ENCODE results near the gene GPC6. TPM values are rescaled to one million over a fixed set of nuclear protein-coding genes. Genes with fewer than 3 reads are reported as not detected.

GPC6 gene
- total RNA-seq, 2 donors from 2014 or later: 3.4 to 5.3 TPM

- intact Hi-C loops (cut with DNase I): no loop called here
- WGBS: 91% methylated on average over 3 of the region's 3 CpGs
- H3K4me3 ChIP-seq: no peak overlapping the region
Observed at GRCh38 chr13:93818345-93818744, 591.7 kb downstream of the GPC6 start.

GRCh38 chr13:93819331-93819890, 592.8 kb downstream of the GPC6 start:
- Histone ChIP-seq H3K4me3 (no peak overlapping the region), H3K27ac (no peak overlapping the region), H3K36me3 (no peaks in the 10 kb centered on the region), H3K9me3 (no peaks in the 10 kb centered on the region), H3K27me3 (replicated peaks; ENCODE audit: insufficient read depth) (no peaks in the 10 kb centered on the region), H3K4me1 (replicated peaks) (no peaks in the 10 kb centered on the region)
- no peak for DNase-seq (ENCODE audit: low spot score)
- intact Hi-C loops (cut with DNase I): no loop called here
- TF ChIP-seq POLR2AphosphoS5 (IDR thresholded peaks at IDR 0.05): no peak
- no peak for TF ChIP-seq CTCF (IDR thresholded peaks at IDR 0.05)
- TF ChIP-seq POLR2A (IDR thresholded peaks at IDR 0.05): no peak
- WGBS: 91% methylated on average over 3 of the region's 3 CpGs

More at GRCh38 chr13:93818345-93818744, 591.7 kb downstream of the GPC6 start:
- Histone ChIP-seq H3K9me3 (no peaks in the 10 kb centered on the region), H3K27me3 (replicated peaks; ENCODE audit: insufficient read depth) (no peaks in the 10 kb centered on the region), H3K4me1 (replicated peaks) (no peaks in the 10 kb centered on the region), H3K36me3 (no peaks in the 10 kb centered on the region), H3K27ac (no peak overlapping the region)
- no peak for TF ChIP-seq POLR2AphosphoS5 (IDR thresholded peaks at IDR 0.05)
- TF ChIP-seq CTCF (IDR thresholded peaks at IDR 0.05): no peak
- no peak for TF ChIP-seq POLR2A (IDR thresholded peaks at IDR 0.05)
- DNase-seq (ENCODE audit: low spot score): no peak

- H3K9me3 ChIP-seq: no peaks in the 10 kb centered on the region
- H3K27me3 ChIP-seq (replicated peaks; ENCODE audit: insufficient read depth): no peaks in the 10 kb centered on the region
- H3K27ac ChIP-seq: no peak overlapping the region
- intact Hi-C loops (cut with DNase I): no loop called here
- H3K36me3 ChIP-seq: no peaks in the 10 kb centered on the region
- no peaks in the 10 kb centered on the region for H3K4me1 ChIP-seq (replicated peaks)
- no peak overlapping the region for H3K4me3 ChIP-seq
- TF ChIP-seq CTCF (IDR thresholded peaks at IDR 0.05) (no peak), POLR2A (IDR thresholded peaks at IDR 0.05) (no peak), POLR2AphosphoS5 (IDR thresholded peaks at IDR 0.05) (no peak)
- no peak for DNase-seq (ENCODE audit: low spot score)
- 94% methylated on average over 3 of the region's 3 CpGs for WGBS
Observed at GRCh38 chr13:93824286-93824685, 597.7 kb downstream of the GPC6 start.

- TF ChIP-seq POLR2AphosphoS5 (IDR thresholded peaks at IDR 0.05) (no peak), CTCF (IDR thresholded peaks at IDR 0.05) (no peak), POLR2A (IDR thresholded peaks at IDR 0.05) (no peak)
- Histone ChIP-seq H3K27me3 (replicated peaks; ENCODE audit: insufficient read depth) (no peaks in the 10 kb centered on the region), H3K27ac (no peak overlapping the region), H3K4me1 (replicated peaks) (no peaks in the 10 kb centered on the region), H3K4me3 (no peak overlapping the region), H3K9me3 (no peaks in the 10 kb centered on the region), H3K36me3 (no peaks in the 10 kb centered on the region)
- DNase-seq (ENCODE audit: low spot score): no peak
- WGBS: 85% methylated on average over 3 of the region's 3 CpGs
- intact Hi-C loops (cut with DNase I): no loop called here
Observed at GRCh38 chr13:93834051-93834450, 607.4 kb downstream of the GPC6 start.

- H3K9me3 ChIP-seq: no peaks in the 10 kb centered on the region
- H3K27me3 ChIP-seq (replicated peaks; ENCODE audit: insufficient read depth): no peaks in the 10 kb centered on the region
- H3K4me1 ChIP-seq (replicated peaks): no peaks in the 10 kb centered on the region
- no peak overlapping the region for H3K4me3 ChIP-seq
- intact Hi-C loops (cut with DNase I): no loop called here
- no peaks in the 10 kb centered on the region for H3K36me3 ChIP-seq
- 41% methylated on average over 3 of the region's 3 CpGs for WGBS
- DNase-seq (ENCODE audit: low spot score): no peak
- TF ChIP-seq CTCF (IDR thresholded peaks at IDR 0.05) (no peak), POLR2AphosphoS5 (IDR thresholded peaks at IDR 0.05) (no peak), POLR2A (IDR thresholded peaks at IDR 0.05) (no peak)
- H3K27ac ChIP-seq: no peak overlapping the region
Observed at GRCh38 chr13:93843082-93843481, 616.5 kb downstream of the GPC6 start.
